ENCODE measurements around the gene TNRC6C.

DNA sequence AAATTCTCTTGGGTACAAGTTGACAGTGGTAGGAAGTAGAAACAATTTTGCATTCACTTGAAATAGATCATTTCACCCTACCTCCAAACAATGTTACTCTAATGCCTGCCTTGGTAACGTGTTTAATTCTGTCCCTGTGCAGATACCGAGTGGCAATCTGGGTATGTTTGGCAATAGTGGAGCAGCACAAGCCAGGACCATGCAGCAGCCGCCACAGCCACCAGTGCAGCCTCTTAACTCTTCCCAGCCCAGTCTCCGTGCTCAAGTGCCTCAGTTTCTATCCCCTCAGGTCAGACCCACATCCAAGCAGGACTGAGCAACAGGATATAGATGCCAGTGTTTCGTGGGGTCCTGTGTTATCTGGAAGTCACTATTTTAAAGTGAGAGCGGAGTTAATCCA is 120.8 kb downstream of the TNRC6C start:
- TF ChIP-seq CTCF (IDR thresholded peaks at IDR 0.05) (no peak), POLR2A (IDR thresholded peaks at IDR 0.05) (no peak)

Measured in lower leg skin (tissue), 3 donors.